NCI-H1092 (cell line): ENCODE results near the gene GPR161.

Source experiments
- DNase-seq: peaks from one replicate; lab custom pipeline; 2025; lab: John Stamatoyannopoulos, UW

The GPR161 gene

DNA sequence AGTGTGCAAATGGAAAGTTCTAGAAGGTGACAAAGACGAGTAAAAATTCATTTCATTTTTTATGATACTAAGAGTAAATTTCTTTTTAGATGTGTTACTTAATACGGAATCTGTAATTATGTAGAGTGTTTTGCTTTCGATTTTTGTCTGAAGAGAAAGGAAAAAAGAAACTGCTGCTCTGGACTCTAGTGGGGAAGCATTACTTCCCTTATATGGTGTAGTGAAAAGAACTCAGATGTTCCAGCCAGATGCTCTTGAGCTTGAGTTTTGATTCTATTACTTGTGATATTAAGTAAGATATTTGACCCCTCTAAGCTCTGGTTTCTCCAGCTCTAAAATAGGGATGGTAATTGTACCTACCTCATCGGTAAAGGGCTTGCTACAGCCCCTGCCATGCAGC lies 12.2 kb upstream of the GPR161 start:
- no peak for DNase-seq

DNA sequence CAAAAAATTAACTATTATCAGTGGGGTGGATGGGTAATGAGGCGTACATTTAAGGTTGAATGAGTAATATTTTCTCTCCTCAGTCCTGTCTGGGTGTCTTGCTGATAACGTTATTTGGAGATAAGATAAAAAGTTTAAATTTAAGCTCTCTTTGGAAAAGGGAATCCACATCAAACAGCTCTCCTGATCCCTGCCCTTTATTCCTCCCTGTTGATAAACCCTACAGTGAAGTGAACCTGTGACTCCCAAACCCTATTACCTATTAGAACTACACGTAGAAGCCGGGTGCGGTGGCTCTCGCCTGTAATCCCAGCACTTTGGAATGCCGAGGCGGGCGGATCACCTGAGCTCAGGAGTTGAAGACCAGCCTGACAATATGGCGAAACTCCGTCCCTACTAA lies 9.9 kb upstream of the GPR161 start:
- DNase-seq: no peak

DNA sequence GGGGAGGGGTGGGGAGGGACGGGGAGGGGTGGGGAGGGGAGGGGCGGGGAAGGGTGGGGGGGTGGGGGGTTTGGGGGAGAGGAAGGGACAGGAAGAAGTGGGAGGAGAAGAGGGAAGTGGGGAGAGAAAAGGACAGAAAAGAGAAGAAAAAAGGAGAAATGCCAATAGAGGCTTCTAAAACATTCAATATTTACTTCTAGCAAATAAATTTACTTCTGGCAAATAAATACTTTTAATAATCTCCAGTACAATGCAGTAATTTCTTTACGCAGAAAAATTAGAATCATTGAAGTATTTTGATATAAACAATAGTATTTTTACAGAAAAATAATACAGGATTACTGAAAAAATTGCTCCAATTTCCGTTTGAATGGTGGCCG lies 9.4 kb upstream of the GPR161 start:
- no peak for DNase-seq

DNA sequence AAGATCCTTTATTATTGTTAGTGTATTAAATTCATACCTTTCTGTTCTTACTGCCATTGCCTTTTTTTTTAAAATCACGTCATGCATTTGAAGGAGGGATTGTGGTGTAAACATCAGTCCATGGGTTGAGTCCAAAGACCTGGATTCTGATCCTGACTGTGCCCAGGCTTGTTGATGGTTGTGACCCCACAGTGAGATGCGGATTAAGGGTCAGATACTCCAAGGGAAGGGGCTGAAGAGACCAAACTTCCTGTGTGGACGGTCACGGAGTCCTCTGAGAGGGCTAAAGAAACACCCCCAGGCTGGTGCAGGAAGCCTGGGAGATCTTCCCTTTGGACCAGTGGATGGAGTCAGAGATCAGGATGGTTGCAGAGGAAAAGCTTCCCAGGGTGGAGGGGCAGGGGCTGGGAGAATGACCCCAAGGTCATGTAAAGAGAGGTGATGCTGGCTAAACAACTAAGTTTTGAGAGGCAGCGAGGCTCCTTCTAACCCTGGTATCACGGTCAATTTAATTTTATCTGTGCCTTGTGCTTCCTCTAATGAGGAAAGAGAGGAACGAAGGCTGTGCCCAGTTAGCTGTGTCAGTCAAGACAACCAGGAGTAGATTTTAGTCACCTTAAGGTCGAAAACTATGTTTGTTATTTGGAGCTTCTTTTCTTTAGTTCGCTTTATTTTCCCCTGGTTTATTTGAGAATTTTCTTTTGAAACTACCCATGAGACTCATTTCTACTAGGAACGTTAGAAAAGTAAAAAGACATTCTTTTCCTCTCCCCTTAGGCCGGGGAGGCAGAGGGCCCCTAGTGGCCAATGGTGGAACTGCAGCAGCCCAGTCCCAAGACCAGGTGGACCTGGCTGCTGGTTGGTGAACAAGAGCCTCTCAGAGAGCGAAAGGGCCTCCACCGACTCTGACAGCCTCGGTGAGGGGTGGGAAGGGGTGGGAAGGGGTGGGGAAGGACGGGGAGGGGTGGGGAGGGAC lies 8.7 kb upstream of the GPR161 start:
- DNase-seq: peak; percentile 77

DNA sequence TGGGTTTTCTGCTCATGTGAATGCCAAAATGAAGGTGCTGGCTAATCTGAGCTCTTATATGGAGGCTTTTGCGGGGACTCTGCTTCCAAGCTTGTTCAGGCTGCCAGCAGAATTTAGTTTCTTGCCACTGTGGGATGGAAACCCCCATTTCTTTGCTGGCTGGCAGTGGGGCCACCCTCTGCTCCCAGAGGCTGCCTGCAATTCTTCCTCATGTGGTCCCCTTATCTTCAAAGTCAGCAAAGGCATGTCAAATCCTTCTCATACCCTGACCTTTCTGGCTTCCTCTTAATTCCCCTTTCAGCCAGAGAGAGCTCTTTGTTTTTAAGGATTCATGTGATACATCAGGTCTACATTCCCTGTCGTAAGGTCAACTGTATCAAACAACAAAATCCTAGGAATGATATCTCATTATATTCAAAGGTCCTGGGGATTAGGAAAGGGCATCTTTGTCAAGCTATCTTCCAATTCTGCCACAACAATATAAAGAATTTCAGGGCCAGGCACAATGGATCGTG lies 5.2 kb upstream of the GPR161 start:
- no peak for DNase-seq

DNA sequence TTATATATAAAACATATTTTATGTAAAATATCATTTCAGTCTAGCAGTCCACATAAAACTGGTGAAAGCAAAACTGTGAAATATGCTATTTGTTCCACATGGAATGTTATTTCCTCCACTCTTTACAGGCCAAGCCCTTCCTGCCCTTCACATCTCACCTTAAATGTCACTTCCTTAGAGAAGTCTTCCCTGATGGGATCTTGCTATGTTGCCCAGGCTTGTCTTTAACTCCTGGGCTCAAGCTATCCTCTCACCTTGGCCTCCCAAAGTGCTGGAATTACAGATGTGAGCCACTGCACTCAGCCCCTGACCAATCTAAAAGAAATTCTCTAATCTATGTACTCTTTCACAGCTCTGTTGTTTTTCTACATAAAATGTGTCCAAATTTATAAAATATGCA lies 2.3 kb upstream of the GPR161 start:
- DNase-seq: no peak

DNA sequence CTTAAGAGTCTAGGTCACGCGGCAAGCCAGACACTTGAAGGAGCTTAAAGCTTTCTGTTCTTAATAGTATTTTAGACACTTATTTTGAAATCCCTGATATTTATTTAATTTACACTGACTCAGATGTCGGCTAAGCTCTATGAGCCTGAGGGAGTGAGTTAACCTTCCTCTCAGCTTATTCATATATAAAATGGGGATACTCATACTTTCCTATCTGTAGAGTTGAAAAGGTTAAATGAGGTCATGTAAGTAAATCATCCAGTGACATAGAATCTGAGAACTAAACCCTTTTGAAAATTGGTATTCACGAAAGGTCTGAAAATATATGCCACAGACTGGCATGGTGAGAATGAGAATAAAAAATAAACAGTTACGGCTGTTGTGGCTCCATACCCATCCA lies 1.4 kb upstream of the GPR161 start:
- no peak for DNase-seq

DNA sequence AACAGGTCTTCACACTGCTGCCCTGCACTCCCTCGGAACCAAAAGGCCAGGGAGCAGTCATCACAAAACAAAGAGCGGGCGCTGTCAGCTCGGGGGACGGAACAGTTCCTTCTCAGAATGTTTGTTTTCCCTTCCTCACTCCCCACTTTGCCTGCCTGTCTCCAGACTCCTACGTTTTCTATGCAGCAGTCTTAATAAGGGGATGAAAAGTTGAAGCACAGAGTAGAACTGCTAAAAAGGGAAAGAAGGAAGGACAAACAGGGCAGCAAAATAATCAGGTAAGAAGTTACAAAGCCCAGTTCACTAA lies 738 bp upstream of the GPR161 start:
- no peak for DNase-seq

DNA sequence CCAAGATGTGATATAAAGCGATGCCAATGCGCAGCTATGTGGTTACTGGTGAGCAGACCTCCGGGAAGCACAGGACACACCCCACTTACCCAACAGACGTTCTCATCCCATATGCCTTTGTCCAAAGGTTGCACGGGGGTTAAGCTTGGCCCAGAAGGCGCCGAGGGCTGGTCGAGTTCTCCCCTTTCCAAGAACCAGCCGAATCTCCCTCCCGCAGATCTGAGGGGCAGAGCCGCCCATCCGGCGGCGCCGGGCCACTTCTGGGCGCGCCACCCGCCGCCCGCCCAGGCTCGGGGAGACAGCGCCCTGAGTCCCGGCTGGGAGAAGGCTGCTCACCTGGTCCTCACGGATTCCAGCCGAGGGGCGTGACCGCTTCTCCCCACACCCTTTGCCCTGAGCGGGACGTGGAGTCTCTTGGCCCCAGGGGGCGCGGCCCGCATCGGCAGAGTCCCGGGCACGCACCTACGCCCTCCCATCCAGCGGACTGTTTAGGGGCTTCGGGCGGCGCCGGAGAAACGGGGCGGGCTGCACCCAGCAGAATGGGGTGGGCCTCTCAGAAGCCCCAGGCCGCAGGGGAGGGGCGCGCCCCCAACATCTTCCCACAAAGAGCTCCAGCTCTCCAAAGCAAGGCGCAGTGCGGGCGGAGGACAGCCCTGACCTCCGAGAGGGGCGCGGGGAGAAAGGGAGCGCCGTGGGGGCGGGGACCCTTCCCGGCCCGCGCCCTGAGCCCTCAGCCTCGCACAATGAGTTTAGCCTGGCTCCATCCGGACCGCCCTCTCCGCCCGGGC lies 615 bp downstream of the GPR161 start:
- DNase-seq: no peak

DNA sequence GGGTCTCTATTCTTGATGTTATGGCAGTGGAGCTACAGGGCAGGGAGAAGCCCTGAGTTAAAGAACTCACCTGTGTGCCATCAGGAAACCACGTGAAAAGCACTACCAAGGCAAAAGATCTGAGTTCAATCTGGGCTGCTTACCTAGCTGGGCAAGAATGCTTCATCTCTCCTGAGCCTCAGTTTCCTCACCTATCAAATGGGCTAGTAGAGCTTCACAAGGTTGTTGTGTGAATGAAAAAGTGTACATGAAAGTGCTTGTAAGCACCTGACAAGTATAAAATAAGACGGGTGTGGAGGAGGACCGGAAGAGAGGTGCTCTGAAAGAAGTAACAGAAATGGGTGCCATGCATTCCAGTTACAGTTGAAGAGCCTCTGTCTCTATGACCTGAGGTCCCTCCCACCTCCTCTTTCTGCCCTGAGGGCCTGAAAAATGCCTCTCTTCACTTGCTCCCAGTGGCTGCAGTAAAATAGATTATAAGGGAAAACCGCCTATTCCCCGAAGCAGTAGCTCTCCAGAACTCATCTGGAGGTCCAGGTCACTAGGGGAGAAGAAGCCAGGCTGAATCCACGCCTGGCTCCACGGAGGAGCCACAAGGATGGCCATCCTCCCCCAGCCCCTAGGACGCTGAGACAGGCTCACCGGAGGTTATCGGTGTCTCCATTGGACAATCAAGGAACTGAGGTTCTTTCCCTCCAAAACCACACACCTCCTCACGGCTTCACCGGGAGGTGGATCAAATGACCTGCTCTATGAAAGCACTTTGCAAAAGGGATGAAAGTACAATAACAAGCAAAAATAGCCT lies 1.4 kb downstream of the GPR161 start:
- no peak for DNase-seq

DNA sequence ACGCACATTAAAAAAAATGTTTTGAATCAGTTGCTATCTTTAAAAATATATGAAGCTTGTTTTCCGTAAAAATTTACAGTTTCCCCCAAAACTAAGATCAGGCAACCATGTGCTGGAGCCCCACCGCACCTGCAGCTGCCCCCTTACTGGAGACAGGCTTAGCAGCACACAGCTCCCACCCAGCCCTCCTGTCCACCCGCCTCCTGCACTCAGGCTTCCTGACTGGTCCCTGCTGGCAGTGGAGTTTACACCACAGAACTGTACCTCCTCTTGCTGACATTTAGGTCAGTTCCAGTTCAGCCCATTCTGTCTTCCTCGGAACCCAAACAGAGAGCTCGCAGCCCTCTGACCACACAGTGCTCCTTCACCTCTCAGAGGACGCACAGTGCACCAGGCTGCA lies 2.1 kb downstream of the GPR161 start:
- no peak for DNase-seq

DNA sequence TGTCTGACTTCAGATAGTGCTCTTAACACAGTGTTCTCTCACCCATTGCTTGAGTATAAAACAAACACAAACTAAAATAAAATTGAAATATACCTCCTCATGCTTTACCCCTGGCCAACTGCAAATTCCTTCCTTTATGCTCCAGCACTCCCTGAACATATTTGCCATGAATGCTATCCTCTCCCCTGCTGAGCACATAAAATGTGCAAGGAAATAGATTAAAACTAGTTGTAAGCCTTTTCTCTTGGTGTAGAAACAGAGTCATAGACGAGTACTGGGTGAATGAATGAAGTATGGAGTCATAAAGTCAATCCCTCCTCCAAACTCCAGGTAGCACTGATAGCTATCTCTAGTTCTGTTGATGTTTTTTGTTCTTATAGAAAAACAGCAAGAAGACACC lies 2.6 kb downstream of the GPR161 start:
- no peak for DNase-seq

DNA sequence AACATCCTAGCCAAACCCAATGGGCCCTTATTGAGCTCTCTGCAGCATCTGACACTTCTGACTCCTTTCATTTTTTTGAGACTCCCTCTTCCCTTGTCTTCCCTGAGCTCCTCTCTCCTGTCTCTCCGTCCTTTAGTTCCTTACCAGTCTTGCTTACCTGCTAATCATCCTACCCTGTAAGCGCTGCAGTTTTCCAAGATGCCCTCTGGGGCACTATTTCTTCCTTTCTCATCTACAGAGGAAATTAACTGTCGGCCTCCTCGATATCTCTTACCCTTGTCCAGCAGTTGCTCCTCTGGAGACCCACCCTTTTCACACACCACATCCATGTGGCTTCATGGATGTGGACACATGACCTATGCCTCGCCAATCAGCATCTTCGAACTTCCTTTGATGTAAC lies 6.8 kb downstream of the GPR161 start:
- DNase-seq: no peak

DNA sequence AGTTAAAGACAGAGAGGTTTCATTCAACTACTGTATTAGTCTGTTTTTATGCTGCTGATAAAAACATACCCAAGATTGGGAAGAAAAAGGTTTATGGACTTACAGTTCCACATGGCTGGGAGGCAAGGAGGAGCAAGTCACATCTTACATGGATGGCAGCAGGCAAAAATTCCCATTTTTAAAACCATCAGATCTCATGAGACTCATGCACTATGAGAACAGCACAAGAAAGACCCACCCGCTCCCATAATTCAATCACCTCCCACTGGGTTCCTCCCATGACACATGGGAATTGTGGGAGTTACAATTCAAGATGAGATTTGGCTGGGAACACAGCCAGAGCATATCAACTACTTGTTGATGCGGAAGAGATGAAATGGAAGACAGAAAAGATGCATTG lies 9.2 kb downstream of the GPR161 start:
- no peak for DNase-seq

DNA sequence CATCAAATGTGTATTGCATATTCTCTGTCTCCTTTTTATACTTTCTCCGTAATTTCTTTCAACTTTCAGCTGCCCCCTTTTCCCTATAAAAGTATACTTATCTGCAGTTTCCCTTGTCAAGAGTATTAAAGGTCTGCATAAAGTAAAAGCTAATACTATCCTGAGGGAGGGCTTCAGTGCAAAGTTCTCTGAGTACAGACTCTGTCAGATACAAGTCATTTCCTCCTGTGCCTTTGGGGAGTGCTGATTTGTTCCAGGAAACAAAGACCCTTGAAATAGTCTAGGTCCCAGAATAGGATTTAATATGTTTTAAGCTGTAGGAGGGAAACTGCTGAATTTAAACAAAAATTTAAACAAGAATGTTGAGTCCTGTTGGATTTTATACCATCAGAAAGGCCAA lies 11.7 kb downstream of the GPR161 start:
- no peak for DNase-seq

DNA sequence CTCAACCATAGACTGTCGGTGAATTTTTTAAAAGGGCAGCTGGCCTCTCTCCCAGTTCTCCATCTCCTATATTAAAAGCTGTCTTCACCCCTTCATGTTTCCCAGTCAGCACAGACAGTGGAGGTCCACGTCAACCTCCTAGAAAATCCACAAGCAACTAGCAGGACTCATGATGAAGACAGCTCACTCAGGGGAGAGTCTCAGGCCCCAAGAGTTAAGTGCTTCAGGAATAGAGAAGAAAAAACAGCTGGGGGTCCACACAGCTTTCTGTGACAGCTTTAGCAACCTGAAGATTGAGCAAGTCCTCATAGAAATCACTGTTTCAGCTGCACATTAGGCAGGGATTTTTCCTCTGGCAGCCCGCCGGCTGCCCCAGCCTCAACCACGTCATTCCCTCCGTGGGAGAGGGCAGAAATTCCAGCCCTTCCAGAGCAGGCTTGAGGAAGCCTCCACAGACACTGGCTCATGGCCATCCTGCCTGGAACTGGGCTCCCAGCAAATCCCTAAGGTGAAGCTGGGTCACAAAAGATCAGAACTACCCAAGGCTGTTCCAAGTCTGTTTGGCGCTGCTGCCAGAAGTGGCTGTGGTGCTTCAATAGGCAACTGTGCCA lies 15.2 kb downstream of the GPR161 start:
- no peak for DNase-seq

DNA sequence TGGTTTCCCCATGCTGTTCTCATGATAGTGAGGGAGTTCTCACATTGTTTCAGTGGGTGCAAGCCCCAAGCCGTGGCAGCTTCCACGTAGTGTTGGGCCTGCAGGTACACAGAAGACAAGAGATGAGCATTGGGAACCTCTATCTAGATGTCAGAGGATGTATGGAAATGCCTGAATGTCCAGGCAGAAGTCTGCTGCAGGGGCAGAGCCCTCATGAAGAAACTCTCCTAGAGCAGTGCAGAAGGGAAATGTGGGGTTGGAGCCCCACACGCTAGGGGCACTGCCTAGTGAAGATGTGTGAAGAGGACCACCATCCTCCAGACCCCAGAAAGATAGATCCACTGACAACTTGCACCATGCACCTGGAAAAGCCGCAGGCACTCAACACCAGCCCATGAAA lies 17.0 kb downstream of the GPR161 start:
- DNase-seq: no peak

DNA sequence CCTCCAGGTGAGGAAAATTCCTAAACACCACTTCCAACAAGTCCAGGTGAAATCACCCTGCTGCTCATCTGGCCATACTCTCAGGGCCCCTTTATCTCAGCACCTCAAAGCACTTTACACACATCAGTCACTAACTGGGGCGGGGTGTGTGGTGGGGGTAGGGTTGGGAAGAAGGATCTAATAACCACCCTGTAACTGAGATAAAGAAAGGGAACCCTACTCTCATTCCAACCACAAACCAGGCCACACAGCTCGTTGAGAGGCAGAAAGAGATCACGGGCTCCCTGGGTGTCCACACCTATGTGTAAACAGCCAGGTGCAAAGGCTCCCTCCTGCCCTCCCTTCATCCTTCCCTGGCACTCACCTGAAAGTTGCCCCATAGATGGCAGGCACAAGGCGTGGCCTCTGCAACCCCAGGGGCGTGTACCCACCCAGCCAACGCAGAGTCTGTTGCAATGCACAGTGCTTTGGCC lies 20.4 kb downstream of the GPR161 start:
- no peak for DNase-seq

DNA sequence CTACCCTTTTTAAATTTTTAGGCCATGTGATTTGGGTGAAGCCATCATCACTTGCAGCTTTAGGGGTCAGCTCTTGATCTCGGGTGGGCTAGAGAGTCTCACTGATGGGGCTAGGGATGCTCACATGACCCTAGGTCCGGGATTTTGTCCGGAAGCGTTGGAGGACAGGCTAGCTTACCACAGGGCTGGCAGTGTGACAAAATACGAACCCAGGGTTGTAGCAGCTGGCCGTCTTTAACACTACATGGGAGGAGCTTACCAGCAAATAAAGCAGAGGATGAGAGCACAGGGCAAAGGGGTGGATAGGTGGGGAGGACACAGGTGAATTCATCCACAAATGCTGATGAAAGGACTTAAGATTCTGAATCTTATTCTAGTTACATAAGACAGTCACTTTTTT lies 21.9 kb downstream of the GPR161 start:
- no peak for DNase-seq

DNA sequence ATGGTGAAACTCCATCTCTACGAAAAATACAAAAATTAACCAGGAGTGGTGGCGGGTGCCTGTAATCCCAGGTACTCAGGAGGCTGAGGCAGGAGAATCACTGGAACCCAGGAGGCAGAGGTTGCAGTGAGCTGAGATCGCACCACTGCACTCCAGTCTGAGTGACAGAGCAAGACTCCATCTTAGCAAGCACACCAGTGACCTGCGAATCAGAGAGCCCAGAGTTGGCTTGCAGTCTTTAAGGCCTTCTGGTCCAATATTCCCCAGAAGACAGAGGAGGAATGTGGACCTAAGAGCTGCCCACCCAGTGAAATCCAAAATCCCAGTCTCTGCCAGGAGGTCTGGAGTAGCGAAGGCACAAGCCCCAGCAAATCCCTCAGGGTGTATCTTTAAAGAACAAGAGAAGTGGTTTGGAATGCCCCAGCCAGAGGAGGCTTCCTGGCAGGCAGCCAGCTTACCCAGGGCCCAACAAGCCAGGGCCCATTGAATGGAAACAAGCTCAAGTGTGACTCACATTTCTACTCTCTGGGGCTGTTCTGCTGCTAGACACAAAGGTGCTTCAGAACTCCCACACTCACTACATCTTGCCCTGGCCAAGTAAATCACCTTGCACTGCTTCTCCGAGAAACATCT lies 23.9 kb downstream of the GPR161 start:
- DNase-seq: no peak

DNA sequence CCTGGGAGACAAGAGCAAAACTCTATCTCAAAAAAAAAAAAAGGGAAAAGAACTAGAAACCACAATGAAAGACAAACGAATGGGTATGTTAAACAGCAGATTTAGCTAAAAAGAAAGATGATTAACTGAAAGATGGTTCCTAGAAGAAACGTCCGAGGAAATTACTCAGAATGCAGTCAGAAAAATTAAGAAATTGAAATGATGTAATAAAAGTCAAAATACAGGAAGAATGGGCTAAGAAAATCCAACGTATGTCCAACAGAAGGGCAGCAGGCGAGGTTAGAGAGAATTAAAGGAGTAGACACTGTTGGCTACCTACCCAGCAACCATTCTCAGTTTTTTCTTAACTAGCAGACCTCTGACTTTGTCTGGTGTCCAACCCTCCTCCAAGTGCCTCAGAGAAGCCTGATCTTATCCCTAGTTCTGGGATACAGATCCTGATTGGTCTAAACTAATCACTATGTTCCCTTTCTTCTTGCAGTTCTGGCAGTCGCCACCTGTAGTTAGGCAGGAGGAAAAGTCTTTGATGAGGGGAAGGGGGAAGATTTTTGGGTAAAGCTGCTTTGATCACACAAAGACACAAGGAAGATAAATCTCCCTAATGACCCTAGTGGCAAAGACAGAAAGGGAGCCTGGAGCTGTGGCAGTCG lies 25.7 kb downstream of the GPR161 start:
- no peak for DNase-seq
